ENCODE data around the gene H2BK1.

- TF ChIP-seq POLR2AphosphoS5 (IDR thresholded peaks at IDR 0.05; ENCODE audit: low read depth, low read length) (no peak), SPI1 (IDR thresholded peaks at IDR 0.05; ENCODE audit: low read depth, low read length) (no peak)
These were observed 34.0 kb upstream of the H2BK1 start for GRCh38 chr7:151244196-151244840.
